Cardiac fibroblast (primary cell): ENCODE results near the gene DNMT1.

Experiments used
- DNase-seq, 2 donors: peaks; one replicate each; pipeline versions ENCODE4 v3.0.0 to v3.0.0-alpha.2; 2010; ENCODE audit warnings: low read depth in 2 of 2
- H3K4me3 ChIP-seq, 2 donors: replicated peaks in 1 of 2; 1 replicate in 1 of 2; 2 replicates in 1 of 2; pipeline ENCODE4 v1.5.1; 2011; ENCODE audit warnings: low read depth in 2 of 2, low read length in 2 of 2, mild to moderate bottlenecking in 2 of 2, moderate library complexity in 1 of 2
- TF ChIP-seq, protein P1 (sequence below): IDR thresholded peaks from one replicate; pipeline ENCODE4 v1.5.1; 2011; ENCODE audit warnings: low read depth, mild to moderate bottlenecking, low read length, inconsistent platforms

The DNMT1 gene

DNA sequence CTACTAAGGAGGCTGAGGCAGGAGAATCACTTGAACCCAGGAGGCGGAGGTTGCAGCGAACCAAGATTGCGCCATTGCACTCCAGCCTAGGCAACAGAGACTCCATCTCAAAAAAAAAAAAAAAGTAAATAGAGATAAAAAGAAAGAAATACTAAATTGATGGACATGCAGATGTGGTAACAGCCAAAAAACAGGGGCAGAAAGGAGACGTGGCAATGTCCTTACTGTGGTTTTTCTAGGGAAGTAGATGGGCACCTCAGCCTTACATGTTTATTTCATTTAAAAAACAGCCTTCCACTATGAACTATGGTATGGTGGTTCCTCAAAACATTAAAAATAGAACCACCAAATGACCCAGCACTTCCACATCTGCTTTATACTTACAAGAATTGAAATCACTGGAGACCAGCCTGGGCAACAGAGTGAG is 68.5 kb downstream of the DNMT1 start:
- DNase-seq: no peak
- H3K4me3 ChIP-seq: no peak overlapping the region
- TF ChIP-seq, protein P1, sequence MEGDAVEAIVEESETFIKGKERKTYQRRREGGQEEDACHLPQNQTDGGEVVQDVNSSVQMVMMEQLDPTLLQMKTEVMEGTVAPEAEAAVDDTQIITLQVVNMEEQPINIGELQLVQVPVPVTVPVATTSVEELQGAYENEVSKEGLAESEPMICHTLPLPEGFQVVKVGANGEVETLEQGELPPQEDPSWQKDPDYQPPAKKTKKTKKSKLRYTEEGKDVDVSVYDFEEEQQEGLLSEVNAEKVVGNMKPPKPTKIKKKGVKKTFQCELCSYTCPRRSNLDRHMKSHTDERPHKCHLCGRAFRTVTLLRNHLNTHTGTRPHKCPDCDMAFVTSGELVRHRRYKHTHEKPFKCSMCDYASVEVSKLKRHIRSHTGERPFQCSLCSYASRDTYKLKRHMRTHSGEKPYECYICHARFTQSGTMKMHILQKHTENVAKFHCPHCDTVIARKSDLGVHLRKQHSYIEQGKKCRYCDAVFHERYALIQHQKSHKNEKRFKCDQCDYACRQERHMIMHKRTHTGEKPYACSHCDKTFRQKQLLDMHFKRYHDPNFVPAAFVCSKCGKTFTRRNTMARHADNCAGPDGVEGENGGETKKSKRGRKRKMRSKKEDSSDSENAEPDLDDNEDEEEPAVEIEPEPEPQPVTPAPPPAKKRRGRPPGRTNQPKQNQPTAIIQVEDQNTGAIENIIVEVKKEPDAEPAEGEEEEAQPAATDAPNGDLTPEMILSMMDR: no peak

DNA sequence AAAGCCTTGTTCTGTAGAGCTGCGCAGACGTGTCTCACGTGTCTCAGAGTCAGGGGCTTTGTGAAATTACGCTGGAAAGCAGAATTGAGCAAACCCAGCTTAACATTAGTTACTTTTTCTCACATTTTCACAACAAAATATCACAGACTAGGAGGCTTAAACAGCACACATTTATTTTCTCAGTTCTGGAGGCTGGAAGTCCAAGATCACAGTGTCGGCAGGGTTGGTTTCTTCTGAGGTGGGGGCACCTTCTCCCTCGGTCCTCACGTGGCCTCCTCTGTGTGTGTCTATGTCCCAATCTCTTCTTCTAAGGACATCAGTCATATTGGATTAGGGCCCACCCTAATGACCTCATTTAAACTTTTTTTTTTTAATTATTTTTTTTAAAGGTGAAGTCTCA is 70.3 kb downstream of the DNMT1 start:
- DNase-seq: no peak
- TF ChIP-seq, protein P1: no peak
- no peak overlapping the region for H3K4me3 ChIP-seq

DNA sequence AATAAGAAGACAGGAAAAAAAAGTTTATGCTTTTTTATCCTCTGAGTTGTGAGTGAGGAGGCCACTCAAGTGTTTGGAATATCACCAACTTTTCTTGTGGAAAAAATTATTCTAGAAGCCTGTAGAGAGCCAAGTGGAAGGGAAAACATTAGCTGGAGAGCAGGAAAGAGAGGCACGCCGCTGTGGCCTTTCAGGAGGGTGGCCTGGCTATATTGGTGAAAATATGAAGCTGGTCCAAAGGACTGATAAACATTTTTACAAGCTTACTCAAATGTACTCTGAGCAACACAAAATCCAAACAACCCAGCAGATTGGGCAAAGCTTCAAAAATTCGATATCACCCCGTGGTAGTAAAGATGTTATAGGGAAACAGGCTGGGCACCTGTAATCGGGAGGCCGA is 72.7 kb downstream of the DNMT1 start:
- TF ChIP-seq, protein P1: no peak
- no peak overlapping the region for H3K4me3 ChIP-seq
- peak; percentile 64 to 81 for DNase-seq

DNA sequence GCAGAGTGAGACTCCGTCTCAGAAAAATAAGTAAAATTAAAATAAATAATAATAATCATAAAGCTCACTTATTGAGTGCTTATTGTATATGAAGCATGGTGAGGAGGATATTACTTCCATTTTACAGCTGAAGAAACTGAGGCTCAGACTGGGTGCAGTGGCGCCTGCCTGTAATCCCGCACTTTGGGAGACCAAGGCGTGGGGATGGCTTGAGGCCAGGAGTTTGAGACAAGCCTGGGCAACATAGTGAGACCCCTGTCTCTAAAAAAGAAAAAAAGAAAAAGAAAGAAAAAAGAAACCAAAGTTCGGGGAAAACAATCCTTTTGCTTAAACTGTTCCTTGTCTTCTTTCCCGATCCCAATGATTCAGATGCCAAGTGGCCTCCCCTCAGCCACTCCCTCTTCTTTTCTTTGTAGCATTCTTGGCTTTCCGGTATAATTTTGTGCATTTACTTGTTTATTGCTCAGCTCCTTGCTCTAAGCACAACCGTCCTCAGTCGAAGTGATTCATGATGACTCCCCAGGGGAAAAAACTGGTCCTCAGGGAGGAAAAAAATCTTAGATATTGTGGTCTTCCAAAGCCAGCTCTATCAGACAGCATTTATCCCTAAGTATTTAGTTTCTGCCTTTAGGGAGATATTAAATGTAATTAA is 74.1 kb downstream of the DNMT1 start:
- DNase-seq: peak; percentile 89 to 99
- TF ChIP-seq, protein P1: no peak
- peak overlapping the region in 1 of 2 donors; percentile 34 for H3K4me3 ChIP-seq

DNA sequence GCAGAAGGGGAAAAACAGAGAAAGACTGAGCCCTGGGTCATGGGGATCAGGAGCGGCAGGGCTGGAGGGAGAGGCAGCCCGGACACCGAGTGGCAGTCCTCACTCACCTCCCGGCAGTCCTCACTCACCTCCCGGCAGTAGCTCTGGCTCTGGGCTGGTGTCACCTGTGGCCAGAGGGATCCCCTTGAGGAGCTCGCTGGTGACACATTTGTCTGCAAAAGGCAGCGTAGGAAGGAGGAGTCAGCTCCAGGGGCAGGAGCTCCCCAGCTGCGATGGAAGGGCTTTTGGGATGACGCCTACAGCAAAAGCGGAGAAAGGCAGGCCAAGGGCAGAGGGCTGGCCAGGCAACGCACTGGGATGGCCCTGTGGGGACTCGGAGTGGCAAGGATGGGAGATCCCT is 75.8 kb downstream of the DNMT1 start:
- H3K4me3 ChIP-seq: peak overlapping the region; percentile 95 to 98
- TF ChIP-seq, protein P1: no peak
- DNase-seq: peak in 1 of 2 donors; percentile 34

DNA sequence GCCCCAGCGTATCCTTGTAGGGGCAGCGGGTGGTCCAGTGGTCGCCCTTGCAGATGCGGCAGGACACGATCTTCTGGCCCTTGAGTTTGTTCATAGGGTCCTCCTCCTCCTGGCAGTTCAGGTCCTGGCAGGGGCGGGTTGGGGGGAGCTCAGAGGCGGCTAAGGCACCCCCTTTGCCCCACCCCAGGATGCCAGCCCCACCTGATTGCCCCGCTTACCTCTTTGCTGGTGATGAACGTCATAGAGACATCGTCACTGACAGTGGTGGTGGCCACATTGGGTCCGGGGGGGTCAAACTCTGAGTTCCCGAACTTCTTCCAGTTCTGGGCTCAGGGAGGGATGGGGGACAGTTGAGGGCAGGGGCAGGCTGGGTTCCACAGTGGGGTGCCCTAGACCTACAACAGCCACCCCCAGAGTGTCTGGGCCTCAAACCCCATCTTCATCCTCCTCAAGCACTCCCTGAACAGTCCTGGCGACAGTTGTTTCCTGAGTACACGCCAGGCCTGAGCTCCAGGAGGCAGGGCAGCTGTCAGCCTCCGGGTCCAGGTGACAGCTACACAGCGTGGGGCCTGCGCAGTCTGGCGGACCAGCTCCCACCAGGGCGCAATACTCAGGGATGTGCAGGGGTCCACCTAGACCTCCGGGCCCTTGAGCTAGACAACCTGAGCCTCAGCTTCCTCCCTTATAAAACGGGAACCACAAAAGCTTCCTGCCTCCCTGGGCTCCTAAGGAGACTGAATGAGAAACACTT is 77.7 kb downstream of the DNMT1 start:
- no peak overlapping the region for H3K4me3 ChIP-seq
- TF ChIP-seq, protein P1: no peak
- DNase-seq: no peak
